HepG2 (cell line): ENCODE results near the gene HIPK3. TPM values are rescaled to one million over a fixed set of nuclear protein-coding genes. Genes with fewer than 3 reads are reported as not detected.

Experiments used
- ADNP ChIP-seq: sonication (generic); formaldehyde crosslinking; IDR thresholded peaks from 2 replicates; pipeline ENCODE4 v1.4.0; 2020; ENCODE audit warnings: missing genetic modification reagents
- AHR ChIP-seq: IDR thresholded peaks from 2 replicates; pipeline ENCODE4 v1.6.1; 2018; ENCODE audit warnings: missing genetic modification reagents, missing compliant biosample characterization
- NBN ChIP-seq: fragments of 450-650 bp; conservative IDR thresholded peaks from 2 replicates; pipeline ENCODE4 v1.6.1; 2017
- NCOA5 ChIP-seq: sonication (generic); formaldehyde crosslinking; IDR thresholded peaks from 2 replicates; pipeline ENCODE4 v1.4.0; 2020; ENCODE audit warnings: missing genetic modification reagents
- PITX1 ChIP-seq: sonication (generic); formaldehyde crosslinking; IDR thresholded peaks from 2 replicates; pipeline ENCODE4 v1.5.1; 2020; ENCODE audit warnings: mild to moderate bottlenecking, missing genetic modification reagents
- SP4 ChIP-seq: sonication (generic); formaldehyde crosslinking; IDR thresholded peaks from 2 replicates; pipeline ENCODE4 v1.8.1; 2023; ENCODE audit warnings: mild to moderate bottlenecking, missing genetic modification reagents
- TEAD2 ChIP-seq: sonication (generic); formaldehyde crosslinking; IDR thresholded peaks from 2 replicates; pipeline ENCODE4 v1.9.0; 2021; ENCODE audit warnings: missing genetic modification reagents
- TOPORS ChIP-seq: sonication (generic); formaldehyde crosslinking; IDR thresholded peaks from 2 replicates; pipeline ENCODE4 v1.8.0; 2023; ENCODE audit warnings: mild to moderate bottlenecking, missing genetic modification reagents
- ZNF383 ChIP-seq: sonication (generic); formaldehyde crosslinking; IDR thresholded peaks from 2 replicates; pipeline ENCODE4 v1.4.0; 2020; ENCODE audit warnings: missing genetic modification reagents, mild to moderate bottlenecking, borderline replicate concordance
- ZNF556 ChIP-seq: sonication (generic); formaldehyde crosslinking; IDR thresholded peaks from 2 replicates; pipeline ENCODE4 v1.4.0; 2020; ENCODE audit warnings: mild to moderate bottlenecking, missing genetic modification reagents, borderline replicate concordance
- ZNF850 ChIP-seq: sonication (generic); formaldehyde crosslinking; conservative IDR thresholded peaks from 2 replicates; pipeline ENCODE4 v1.9.0; 2021; ENCODE audit warnings: mild to moderate bottlenecking, missing genetic modification reagents
- ZSCAN25 ChIP-seq: sonication (generic); formaldehyde crosslinking; IDR thresholded peaks from 2 replicates; pipeline ENCODE4 v1.8.0; 2022; ENCODE audit warnings: mild to moderate bottlenecking, missing genetic modification reagents
- polyA plus RNA-seq, 8 experiments: library from polyadenylated mRNA; depleted of rRNA in 3 of 8; stranded (reverse) in 7 of 8; unstranded in 1 of 8; fragments of >200 nt; fragmentation: Illumina TruSeq in 4 of 8; extraction: Trizol in 4 of 8; gene quantifications; 2 replicates each; pipeline versions ENCODE4 v1.2.1 to v1.2.3, GENCODE V29; 2011 to 2016; ENCODE audit warnings: low read depth in 4 of 8, missing spikeins in 1 of 8, mixed read lengths in 1 of 8; ENCODE audit not compliant: insufficient read depth in 1 of 8
- total RNA-seq, 5 experiments: library from RNA; depleted of rRNA; stranded (reverse); fragments of >200 nt; fragmentation: Illumina TruSeq; extraction: Trizol; gene quantifications; 2 replicates each; pipeline ENCODE4 v1.2.3, GENCODE V29; 2016; ENCODE audit warnings: low read depth in 1 of 5
- TF ChIP-seq, protein P1 (sequence below): sonication (generic); formaldehyde crosslinking; IDR thresholded peaks from 2 replicates; pipeline ENCODE4 v1.9.0; 2021; ENCODE audit warnings: missing genetic modification reagents, borderline replicate concordance
- TF ChIP-seq, protein P2 (sequence below): sonication (generic); formaldehyde crosslinking; IDR thresholded peaks from 2 replicates; pipeline ENCODE4 v1.5.1; 2020; ENCODE audit warnings: missing genetic modification reagents, mild to moderate bottlenecking, borderline replicate concordance
- TF ChIP-seq, protein P3 (sequence below): sonication (generic); formaldehyde crosslinking; IDR thresholded peaks from 2 replicates; pipeline ENCODE4 v1.4.0; 2020; ENCODE audit warnings: missing genetic modification reagents, mild to moderate bottlenecking, borderline replicate concordance
- TF ChIP-seq, protein P4 (sequence below): sonication (generic); formaldehyde crosslinking; IDR thresholded peaks from 2 replicates; pipeline ENCODE4 v1.4.0; 2020; ENCODE audit warnings: low read depth, mild to moderate bottlenecking, missing genetic modification reagents
- TF ChIP-seq, protein P5 (sequence below): sonication (generic); formaldehyde crosslinking; IDR thresholded peaks from 2 replicates; pipeline ENCODE4 v1.5.0; 2020; ENCODE audit warnings: missing genetic modification reagents
- TF ChIP-seq, protein P6 (sequence below): IDR thresholded peaks from 2 replicates; pipeline ENCODE4 v1.6.1; 2016; ENCODE audit warnings: mild to moderate bottlenecking

HIPK3 gene
- total and polyA plus RNA-seq, 2 of the 13 experiments (the other 11 are each of a cell fraction or from before 2014, with no cell fraction given): 20.5 to 44.3 TPM

DNA sequence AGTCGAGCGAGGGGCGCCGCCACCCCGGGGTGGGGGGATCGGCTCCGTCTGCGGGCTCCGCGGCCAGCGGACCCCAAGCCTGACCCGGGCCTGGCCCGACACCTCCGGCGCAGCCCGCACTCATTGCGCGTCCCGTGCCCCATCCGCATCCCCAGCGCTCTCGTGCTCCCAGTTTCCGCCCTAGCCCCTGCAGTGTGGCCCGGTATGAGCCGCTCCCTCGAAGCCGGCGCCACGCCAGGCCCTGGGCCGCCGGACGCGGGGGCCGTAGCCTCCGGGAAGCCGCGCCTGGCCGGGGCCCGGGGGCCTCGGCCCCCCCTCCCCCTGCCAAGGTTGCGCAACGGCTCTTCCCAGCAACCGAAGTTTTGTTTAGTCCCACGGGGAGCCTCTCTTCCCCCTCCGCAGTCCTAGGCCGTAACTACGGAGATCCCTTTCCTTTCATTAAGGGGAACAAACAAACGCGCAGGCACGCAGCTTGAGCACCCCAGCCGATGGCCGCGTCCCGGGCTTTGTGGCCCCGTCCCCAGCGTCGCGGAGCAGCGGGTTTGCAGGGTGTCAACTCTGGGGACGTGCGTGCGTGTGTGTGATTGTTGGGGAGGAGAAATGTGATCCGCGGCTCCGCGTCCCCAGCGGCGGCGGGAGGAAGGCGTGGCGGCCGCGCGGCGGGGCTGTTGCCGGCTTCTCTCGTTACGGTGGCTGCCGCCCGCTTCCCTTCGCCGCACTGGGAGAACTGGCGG, 883 bp downstream of the HIPK3 start (continued):
- TF ChIP-seq, protein P1, sequence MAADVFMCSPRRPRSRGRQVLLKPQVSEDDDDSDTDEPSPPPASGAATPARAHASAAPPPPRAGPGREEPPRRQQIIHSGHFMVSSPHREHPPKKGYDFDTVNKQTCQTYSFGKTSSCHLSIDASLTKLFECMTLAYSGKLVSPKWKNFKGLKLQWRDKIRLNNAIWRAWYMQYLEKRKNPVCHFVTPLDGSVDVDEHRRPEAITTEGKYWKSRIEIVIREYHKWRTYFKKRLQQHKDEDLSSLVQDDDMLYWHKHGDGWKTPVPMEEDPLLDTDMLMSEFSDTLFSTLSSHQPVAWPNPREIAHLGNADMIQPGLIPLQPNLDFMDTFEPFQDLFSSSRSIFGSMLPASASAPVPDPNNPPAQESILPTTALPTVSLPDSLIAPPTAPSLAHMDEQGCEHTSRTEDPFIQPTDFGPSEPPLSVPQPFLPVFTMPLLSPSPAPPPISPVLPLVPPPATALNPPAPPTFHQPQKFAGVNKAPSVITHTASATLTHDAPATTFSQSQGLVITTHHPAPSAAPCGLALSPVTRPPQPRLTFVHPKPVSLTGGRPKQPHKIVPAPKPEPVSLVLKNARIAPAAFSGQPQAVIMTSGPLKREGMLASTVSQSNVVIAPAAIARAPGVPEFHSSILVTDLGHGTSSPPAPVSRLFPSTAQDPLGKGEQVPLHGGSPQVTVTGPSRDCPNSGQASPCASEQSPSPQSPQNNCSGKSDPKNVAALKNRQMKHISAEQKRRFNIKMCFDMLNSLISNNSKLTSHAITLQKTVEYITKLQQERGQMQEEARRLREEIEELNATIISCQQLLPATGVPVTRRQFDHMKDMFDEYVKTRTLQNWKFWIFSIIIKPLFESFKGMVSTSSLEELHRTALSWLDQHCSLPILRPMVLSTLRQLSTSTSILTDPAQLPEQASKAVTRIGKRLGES (CRISPR knock-in tag): no peak; the same call in 1 of the 2 replicates
- TF ChIP-seq PITX1 (CRISPR knock-in tag) (no peak; the same call in 1 of the 2 replicates), ZNF850 (CRISPR knock-in tag) (no peak), ADNP (no peak), ZSCAN25 (CRISPR knock-in tag) (peak; percentile 39; the same call in 1 of the 2 replicates), SP4 (CRISPR knock-in tag) (peak; percentile 42; the same call in 1 of the 2 replicates), ZNF556 (CRISPR knock-in tag) (no peak), ZNF383 (CRISPR knock-in tag) (no peak), AHR (peak; percentile 88; the same call in 1 of the 2 replicates), TOPORS (CRISPR knock-in tag) (no peak), NBN (no peak), NCOA5 (no peak), TEAD2 (no peak)
- TF ChIP-seq, protein P2, sequence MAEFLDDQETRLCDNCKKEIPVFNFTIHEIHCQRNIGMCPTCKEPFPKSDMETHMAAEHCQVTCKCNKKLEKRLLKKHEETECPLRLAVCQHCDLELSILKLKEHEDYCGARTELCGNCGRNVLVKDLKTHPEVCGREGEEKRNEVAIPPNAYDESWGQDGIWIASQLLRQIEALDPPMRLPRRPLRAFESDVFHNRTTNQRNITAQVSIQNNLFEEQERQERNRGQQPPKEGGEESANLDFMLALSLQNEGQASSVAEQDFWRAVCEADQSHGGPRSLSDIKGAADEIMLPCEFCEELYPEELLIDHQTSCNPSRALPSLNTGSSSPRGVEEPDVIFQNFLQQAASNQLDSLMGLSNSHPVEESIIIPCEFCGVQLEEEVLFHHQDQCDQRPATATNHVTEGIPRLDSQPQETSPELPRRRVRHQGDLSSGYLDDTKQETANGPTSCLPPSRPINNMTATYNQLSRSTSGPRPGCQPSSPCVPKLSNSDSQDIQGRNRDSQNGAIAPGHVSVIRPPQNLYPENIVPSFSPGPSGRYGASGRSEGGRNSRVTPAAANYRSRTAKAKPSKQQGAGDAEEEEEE: 0 out of 2 replicates have a peak, but pooled peaks have one; percentile 56
- TF ChIP-seq, protein P3, sequence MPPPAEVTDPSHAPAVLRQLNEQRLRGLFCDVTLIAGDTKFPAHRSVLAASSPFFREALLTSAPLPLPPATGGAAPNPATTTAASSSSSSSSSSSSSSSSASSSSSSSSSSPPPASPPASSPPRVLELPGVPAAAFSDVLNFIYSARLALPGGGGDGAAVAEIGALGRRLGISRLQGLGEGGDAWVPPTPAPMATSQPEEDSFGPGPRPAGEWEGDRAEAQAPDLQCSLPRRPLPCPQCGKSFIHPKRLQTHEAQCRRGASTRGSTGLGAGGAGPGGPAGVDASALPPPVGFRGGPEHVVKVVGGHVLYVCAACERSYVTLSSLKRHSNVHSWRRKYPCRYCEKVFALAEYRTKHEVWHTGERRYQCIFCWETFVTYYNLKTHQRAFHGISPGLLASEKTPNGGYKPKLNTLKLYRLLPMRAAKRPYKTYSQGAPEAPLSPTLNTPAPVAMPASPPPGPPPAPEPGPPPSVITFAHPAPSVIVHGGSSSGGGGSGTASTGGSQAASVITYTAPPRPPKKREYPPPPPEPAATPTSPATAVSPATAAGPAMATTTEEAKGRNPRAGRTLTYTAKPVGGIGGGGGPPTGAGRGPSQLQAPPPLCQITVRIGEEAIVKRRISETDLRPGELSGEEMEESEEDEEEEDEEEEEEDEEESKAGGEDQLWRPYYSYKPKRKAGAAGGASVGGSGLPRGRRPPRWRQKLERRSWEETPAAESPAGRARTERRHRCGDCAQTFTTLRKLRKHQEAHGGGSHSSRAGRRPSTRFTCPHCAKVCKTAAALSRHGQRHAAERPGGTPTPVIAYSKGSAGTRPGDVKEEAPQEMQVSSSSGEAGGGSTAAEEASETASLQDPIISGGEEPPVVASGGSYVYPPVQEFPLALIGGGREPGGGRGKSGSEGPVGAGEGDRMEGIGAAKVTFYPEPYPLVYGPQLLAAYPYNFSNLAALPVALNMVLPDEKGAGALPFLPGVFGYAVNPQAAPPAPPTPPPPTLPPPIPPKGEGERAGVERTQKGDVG: no peak
- TF ChIP-seq, protein P4, sequence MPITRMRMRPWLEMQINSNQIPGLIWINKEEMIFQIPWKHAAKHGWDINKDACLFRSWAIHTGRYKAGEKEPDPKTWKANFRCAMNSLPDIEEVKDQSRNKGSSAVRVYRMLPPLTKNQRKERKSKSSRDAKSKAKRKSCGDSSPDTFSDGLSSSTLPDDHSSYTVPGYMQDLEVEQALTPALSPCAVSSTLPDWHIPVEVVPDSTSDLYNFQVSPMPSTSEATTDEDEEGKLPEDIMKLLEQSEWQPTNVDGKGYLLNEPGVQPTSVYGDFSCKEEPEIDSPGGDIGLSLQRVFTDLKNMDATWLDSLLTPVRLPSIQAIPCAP (CRISPR knock-in tag): no peak
- TF ChIP-seq, protein P5, sequence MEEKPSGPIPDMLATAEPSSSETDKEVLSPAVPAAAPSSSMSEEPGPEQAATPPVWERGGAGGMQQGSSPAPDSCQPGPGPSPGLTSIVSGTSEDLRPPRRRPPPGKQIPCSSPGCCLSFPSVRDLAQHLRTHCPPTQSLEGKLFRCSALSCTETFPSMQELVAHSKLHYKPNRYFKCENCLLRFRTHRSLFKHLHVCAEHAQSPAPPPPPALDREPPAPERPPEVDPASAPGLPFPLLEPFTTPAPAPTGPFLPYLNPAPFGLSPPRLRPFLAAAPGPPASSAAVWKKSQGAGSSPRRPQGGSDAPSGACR (CRISPR knock-in tag): no peak; the same call in 1 of the 2 replicates
- TF ChIP-seq, protein P6, sequence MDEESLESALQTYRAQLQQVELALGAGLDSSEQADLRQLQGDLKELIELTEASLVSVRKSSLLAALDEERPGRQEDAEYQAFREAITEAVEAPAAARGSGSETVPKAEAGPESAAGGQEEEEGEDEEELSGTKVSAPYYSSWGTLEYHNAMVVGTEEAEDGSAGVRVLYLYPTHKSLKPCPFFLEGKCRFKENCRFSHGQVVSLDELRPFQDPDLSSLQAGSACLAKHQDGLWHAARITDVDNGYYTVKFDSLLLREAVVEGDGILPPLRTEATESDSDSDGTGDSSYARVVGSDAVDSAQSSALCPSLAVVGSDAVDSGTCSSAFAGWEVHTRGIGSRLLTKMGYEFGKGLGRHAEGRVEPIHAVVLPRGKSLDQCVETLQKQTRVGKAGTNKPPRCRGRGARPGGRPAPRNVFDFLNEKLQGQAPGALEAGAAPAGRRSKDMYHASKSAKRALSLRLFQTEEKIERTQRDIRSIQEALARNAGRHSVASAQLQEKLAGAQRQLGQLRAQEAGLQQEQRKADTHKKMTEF: peak; percentile 88; the same call in 1 of the 2 replicates
